ENCODE measurements around the gene ODAD4. TPM values are rescaled to one million over a fixed set of nuclear protein-coding genes. Genes with fewer than 3 reads are reported as not detected.
A peak's percentile ranks its signal among the peaks of the same experiment; 100 is the strongest.

The ODAD4 gene
- total RNA-seq, 1 donor: 0.43 TPM

DNA sequence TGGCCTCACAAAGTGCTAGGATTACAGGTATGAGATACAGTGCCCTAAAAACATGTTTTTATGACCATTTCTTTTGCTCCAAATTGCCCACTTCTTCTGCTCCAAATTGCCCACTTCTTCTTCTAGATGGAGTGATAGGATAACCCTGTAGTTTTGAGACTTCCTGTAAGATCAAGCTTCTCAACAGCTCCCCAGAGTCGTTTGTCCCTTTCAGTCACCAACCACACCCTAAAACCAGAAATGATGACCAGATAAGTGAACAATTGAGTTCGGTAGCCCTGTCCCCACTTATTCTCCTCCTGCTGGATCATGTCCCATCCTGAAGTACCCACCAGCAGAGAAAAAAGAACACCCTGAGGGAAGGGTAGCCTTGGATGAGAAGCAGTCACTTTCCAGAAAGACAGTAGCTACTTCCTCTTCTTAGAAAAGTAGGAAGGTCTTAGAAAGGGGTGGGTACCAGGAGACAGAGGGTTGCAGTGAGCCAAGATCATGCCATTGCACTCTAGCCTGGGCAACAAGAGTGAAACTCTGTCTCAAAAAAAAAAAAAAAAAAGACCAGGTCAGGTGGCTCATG is 2.5 kb downstream of the ODAD4 start:
- no peak overlapping the region for H3K4me3 ChIP-seq (ENCODE audit: low read depth, low read length)
- DNase-seq (ENCODE audit: low read depth): no peak
- TF ChIP-seq, protein P1, sequence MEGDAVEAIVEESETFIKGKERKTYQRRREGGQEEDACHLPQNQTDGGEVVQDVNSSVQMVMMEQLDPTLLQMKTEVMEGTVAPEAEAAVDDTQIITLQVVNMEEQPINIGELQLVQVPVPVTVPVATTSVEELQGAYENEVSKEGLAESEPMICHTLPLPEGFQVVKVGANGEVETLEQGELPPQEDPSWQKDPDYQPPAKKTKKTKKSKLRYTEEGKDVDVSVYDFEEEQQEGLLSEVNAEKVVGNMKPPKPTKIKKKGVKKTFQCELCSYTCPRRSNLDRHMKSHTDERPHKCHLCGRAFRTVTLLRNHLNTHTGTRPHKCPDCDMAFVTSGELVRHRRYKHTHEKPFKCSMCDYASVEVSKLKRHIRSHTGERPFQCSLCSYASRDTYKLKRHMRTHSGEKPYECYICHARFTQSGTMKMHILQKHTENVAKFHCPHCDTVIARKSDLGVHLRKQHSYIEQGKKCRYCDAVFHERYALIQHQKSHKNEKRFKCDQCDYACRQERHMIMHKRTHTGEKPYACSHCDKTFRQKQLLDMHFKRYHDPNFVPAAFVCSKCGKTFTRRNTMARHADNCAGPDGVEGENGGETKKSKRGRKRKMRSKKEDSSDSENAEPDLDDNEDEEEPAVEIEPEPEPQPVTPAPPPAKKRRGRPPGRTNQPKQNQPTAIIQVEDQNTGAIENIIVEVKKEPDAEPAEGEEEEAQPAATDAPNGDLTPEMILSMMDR (IDR thresholded peaks at IDR 0.05; ENCODE audit: insufficient read depth, low read depth, low read length): no peak

DNA sequence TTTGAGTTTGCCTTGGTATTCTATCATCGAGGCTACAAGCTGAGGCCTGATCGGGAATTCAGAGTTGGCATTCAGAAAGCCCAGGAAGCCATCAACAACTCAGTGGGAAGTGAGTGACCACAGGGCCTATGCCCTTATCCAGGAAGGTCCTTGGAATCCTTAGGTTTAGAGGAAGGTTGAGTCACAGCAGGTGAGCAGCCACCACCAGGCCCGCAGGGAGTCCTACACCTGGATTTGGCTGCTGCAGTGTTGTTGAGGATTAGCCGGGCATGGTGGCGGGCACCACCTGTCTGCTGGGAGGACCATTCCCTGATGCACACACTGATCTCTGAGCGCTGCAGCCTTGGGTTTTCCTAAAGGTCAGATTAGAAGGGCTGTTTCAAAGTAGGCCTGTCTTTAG is 5.2 kb downstream of the ODAD4 start:
- TF ChIP-seq, protein P1 (IDR thresholded peaks at IDR 0.05; ENCODE audit: insufficient read depth, low read depth, low read length): no peak
- no peak overlapping the region for H3K4me3 ChIP-seq (ENCODE audit: low read depth, low read length)
- no peak for DNase-seq (ENCODE audit: low read depth)

DNA sequence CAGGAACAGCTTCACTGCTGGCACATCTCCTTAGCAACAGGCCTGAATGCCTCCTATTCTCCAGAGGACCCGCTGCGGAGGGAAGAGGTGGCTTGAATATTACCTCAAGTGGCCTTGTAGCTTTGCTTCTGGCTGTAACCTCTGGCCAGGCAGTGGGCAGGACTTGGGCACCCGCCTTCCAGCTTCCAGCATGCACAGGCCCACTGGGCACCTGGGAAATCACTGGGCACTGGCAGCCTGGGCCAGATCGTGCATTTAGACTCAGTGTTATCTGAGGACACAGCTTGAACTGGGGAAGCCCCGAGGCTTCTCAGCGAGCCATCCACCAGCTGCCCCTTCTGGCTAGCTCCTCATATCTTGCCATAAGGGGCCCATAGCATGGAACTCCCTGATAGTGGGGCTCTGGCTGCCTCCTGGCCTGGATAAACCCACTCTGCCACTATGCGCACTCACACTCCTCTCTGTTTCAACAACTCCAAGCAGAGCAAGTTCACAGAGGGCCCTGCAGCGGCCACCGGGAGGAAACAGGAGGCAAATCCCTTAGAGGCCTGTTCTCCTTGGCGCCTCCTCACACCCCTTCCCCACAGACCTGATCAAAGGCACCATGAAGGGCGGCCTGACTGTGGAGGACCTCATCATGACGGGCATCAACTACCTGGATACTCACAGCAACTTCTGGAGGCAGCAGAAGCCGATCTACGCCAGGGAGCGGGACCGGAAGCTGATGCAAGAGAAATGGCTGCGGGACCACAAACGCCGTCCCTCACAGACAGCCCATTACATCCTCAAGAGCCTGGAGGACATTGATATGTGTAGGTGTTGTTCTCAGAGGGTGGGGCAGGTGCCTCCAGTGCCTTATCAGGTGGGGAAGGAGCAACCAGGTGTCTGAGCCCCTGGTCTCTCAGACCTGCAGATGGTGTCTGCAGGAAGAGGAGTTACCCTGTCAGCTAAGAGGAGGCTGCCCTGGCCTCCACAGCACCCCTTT is 7.8 kb downstream of the ODAD4 start:
- TF ChIP-seq, protein P1 (IDR thresholded peaks at IDR 0.05; ENCODE audit: insufficient read depth, low read depth, low read length): no peak

DNA sequence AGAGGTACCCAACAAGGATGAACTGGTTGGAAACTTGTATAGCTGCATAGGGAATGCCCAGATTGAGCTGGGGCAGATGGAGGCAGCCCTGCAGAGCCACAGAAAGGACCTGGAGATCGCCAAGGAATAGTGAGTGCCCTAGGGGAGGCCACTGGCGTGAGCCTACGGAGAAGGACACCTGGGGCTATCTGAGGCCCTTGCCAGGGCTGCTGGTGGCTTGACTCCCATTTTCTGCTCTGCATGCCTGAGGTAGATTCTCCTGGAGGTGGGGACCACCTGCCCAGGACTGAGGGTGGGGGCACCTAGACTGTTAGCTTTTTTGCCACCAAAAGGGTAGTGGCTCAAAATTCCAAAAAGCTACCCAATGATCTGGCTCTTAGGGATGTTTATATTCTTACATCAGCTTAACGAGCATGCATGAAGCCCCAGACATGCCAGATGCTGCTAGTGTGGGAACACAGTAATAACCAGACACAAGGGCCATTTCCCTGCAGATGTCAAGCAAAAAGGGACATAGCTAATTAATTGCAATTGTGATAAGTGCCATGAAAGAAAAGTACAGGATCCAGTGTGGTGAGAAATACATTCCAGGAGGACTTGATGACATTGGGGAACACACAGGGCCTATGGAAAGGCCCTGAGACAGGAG is 8.8 kb downstream of the ODAD4 start:
- H3K4me3 ChIP-seq (ENCODE audit: low read depth, low read length): no peak overlapping the region
- TF ChIP-seq, protein P1 (IDR thresholded peaks at IDR 0.05; ENCODE audit: insufficient read depth, low read depth, low read length): no peak
- DNase-seq (ENCODE audit: low read depth): peak; percentile 24

More for the DNA sequence above, 7.8 kb downstream of the ODAD4 start:
- DNase-seq (ENCODE audit: low read depth): no peak
- no peak overlapping the region for H3K4me3 ChIP-seq (ENCODE audit: low read depth, low read length)

DNA sequence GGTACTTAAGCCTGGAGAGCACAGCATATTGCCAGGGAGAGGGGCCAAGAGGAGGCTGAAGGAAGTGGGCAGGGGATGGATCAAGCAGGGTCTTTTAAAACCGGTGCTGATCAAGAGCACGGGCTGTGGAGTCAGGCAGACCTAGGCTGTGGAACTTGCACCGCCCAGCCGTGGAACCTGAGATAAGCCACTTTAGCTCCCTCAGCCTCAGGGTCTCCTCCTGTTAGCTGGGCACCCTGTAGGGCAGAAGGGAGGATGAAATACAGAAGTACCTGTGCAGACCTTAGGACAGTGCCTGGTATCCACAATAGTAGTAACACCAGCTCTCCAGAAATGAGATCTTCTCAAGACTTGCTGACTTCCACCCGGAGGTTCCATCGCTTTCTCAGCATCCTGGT is 9.3 kb downstream of the ODAD4 start:
- TF ChIP-seq, protein P1 (IDR thresholded peaks at IDR 0.05; ENCODE audit: insufficient read depth, low read depth, low read length): no peak
- no peak overlapping the region for H3K4me3 ChIP-seq (ENCODE audit: low read depth, low read length)
- no peak for DNase-seq (ENCODE audit: low read depth)

DNA sequence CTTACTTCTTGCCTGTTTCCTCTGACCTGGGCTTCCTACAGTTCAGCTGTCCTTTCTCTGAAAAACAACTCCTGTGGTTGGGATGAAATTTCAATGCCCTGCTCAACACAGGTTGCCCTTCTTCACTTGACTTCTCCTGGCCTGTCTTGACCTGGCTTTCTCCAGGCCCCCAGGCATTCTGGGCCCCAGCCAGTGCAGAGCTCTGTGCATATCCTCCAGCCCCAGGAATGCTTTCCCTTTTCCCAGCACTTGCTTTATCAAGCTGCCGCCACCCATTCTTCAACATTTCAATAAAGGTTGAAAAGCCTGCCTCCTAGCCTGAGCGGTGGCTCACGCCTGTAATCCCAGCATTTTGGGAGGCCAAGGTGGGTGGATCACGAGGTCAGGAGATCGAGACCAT is 10.8 kb downstream of the ODAD4 start:
- TF ChIP-seq, protein P1 (IDR thresholded peaks at IDR 0.05; ENCODE audit: insufficient read depth, low read depth, low read length): no peak
- DNase-seq (ENCODE audit: low read depth): no peak
- no peak overlapping the region for H3K4me3 ChIP-seq (ENCODE audit: low read depth, low read length)

All from fibroblast of villous mesenchyme (primary cell).